Mucosa of rectum (tissue), 2 donors: ENCODE measurements around the gene SS18L1.
"Not testable (repeated sequence)": the region's sequence is repeated elsewhere in the genome, so short reads cannot be mapped to it uniquely, and the experiment has no call there.

ENCODE experiments used
- H3K27ac ChIP-seq, 2 donors: one replicate each; pipeline ENCODE4 v1.7.0; 2013; ENCODE audit warnings: inconsistent platforms in 2 of 2, low read depth in 2 of 2, low read length in 2 of 2
- H3K27me3 ChIP-seq, 2 donors: one replicate each; pipeline ENCODE4 v1.7.0; 2013; ENCODE audit warnings: low read length in 2 of 2; ENCODE audit not compliant: control insufficient read depth in 2 of 2, insufficient read depth in 2 of 2
- H3K36me3 ChIP-seq, 2 donors: one replicate each; pipeline ENCODE4 v1.7.0; 2013; ENCODE audit warnings: low read length in 2 of 2; ENCODE audit not compliant: control insufficient read depth in 2 of 2, insufficient read depth in 2 of 2
- H3K4me1 ChIP-seq, 2 donors: one replicate each; pipeline ENCODE4 v1.7.0; 2013; ENCODE audit warnings: low read length in 2 of 2, mild to moderate bottlenecking in 1 of 2; ENCODE audit not compliant: control insufficient read depth in 2 of 2, insufficient read depth in 2 of 2
- H3K4me3 ChIP-seq, 2 donors: one replicate each; pipeline ENCODE4 v1.7.0; 2013; ENCODE audit warnings: low read length in 2 of 2
- H3K9ac ChIP-seq, 2 donors: one replicate each; pipeline ENCODE4 v1.7.0; 2013; ENCODE audit warnings: low read length in 2 of 2, low read depth in 1 of 2, mild to moderate bottlenecking in 1 of 2
- H3K9me3 ChIP-seq, 2 donors: one replicate each; pipeline ENCODE4 v1.7.0; 2013; ENCODE audit warnings: low read length in 2 of 2; ENCODE audit not compliant: control insufficient read depth in 2 of 2
- donor health status: healthy.
- donor health status: Normal muscosa, but diverticular disease.

SS18L1 gene

GRCh38 chr20:62146019-62146755 is 2.6 kb downstream of the SS18L1 start:
- Histone ChIP-seq H3K4me1 (peaks cover 18 to 20% of the 10 kb centered on the region in 2 donors), H3K27ac (no peak overlapping the region), H3K36me3 (no peaks in the 10 kb centered on the region), H3K9ac (no peak overlapping the region), H3K27me3 (no peaks in the 10 kb centered on the region), H3K9me3 (no peaks in the 10 kb centered on the region), H3K4me3 (no peak overlapping the region)

GRCh38 chr20:62147125-62147524 is 3.6 kb downstream of the SS18L1 start:
- Histone ChIP-seq H3K27ac (no peak overlapping the region), H3K4me1 (peaks cover 9 to 10% of the 10 kb centered on the region in 2 donors)

GRCh38 chr20:62147528-62147927 is 4.0 kb downstream of the SS18L1 start:
- H3K4me1 ChIP-seq = peaks cover 8 to 10% of the 10 kb centered on the region in 2 donors

More at GRCh38 chr20:62147125-62147524, 3.6 kb downstream of the SS18L1 start:
- H3K9ac ChIP-seq = no peak overlapping the region
- H3K27me3 ChIP-seq = no peaks in the 10 kb centered on the region
- no peak overlapping the region for H3K4me3 ChIP-seq
- no peaks in the 10 kb centered on the region for H3K36me3 ChIP-seq
- H3K9me3 ChIP-seq = no peaks in the 10 kb centered on the region

GRCh38 chr20:62148383-62148782 is 4.8 kb downstream of the SS18L1 start:
- H3K9me3 ChIP-seq, H3K9ac ChIP-seq, H3K27ac ChIP-seq, H3K36me3 ChIP-seq, H3K4me3 ChIP-seq, H3K27me3 ChIP-seq: not testable (repeated sequence)
- H3K4me1 ChIP-seq = peaks cover 8 to 10% of the 10 kb centered on the region in 2 donors

More at GRCh38 chr20:62147528-62147927, 4.0 kb downstream of the SS18L1 start:
- H3K36me3 ChIP-seq = no peaks in the 10 kb centered on the region
- no peaks in the 10 kb centered on the region for H3K27me3 ChIP-seq
- no peak overlapping the region for H3K27ac ChIP-seq
- no peak overlapping the region for H3K9ac ChIP-seq
- no peaks in the 10 kb centered on the region for H3K9me3 ChIP-seq
- H3K4me3 ChIP-seq = no peak overlapping the region

- Histone ChIP-seq H3K4me1 (peaks cover 8 to 10% of the 10 kb centered on the region in 2 donors), H3K27me3 (no peaks in the 10 kb centered on the region), H3K27ac (no peak overlapping the region), H3K4me3 (no peak overlapping the region), H3K36me3 (peaks cover 0 to 6% of the 10 kb centered on the region in 2 donors), H3K9ac (no peak overlapping the region), H3K9me3 (no peaks in the 10 kb centered on the region)
Measured at GRCh38 chr20:62148908-62149314, 5.3 kb downstream of the SS18L1 start.

GRCh38 chr20:62149532-62150309 is 6.2 kb downstream of the SS18L1 start:
- peaks cover 0 to 14% of the 10 kb centered on the region in 2 donors for H3K36me3 ChIP-seq
- H3K4me1 ChIP-seq = peaks cover 4 to 7% of the 10 kb centered on the region in 2 donors
- H3K4me3 ChIP-seq = no peak overlapping the region
- H3K27ac ChIP-seq = no peak overlapping the region
- no peak overlapping the region for H3K9ac ChIP-seq
- no peaks in the 10 kb centered on the region for H3K27me3 ChIP-seq
- H3K9me3 ChIP-seq = no peaks in the 10 kb centered on the region

- Histone ChIP-seq H3K4me1 (peaks cover 0 to 2% of the 10 kb centered on the region in 2 donors), H3K4me3 (no peak overlapping the region), H3K27ac (no peak overlapping the region), H3K9me3 (no peaks in the 10 kb centered on the region), H3K36me3 (peaks cover 0 to 14% of the 10 kb centered on the region in 2 donors), H3K9ac (no peak overlapping the region), H3K27me3 (no peaks in the 10 kb centered on the region)
Measured at GRCh38 chr20:62150310-62150575, 6.7 kb downstream of the SS18L1 start.

GRCh38 chr20:62151225-62151624 is 7.7 kb downstream of the SS18L1 start:
- Histone ChIP-seq H3K9ac (no peak overlapping the region), H3K27me3 (no peaks in the 10 kb centered on the region), H3K9me3 (no peaks in the 10 kb centered on the region), H3K4me1 (no peaks in the 10 kb centered on the region), H3K27ac (no peak overlapping the region), H3K36me3 (peaks cover 0 to 14% of the 10 kb centered on the region in 2 donors), H3K4me3 (no peak overlapping the region)

GRCh38 chr20:62151835-62152364 is 8.3 kb downstream of the SS18L1 start:
- H3K9ac ChIP-seq = no peak overlapping the region
- H3K36me3 ChIP-seq = peaks cover 0 to 14% of the 10 kb centered on the region in 2 donors
- H3K4me1 ChIP-seq = no peaks in the 10 kb centered on the region
- H3K9me3 ChIP-seq = no peaks in the 10 kb centered on the region
- H3K4me3 ChIP-seq = no peak overlapping the region
- H3K27ac ChIP-seq = no peak overlapping the region
- H3K27me3 ChIP-seq = no peaks in the 10 kb centered on the region
